H1 (cell line): ENCODE data around the gene SPATA21. TPM values are rescaled to one million over a fixed set of nuclear protein-coding genes. Genes with fewer than 3 reads are reported as not detected.

Experiments used
- CTCF ChIA-PET: fragments of 300-600 bp; sonication (Branson Sonifier 250); formaldehyde crosslinking; loops from one replicate; lab custom pipeline; 2021; ENCODE audit not compliant: partially characterized antibody; lab: Charles Lee
- POLR2A ChIA-PET: fragments of 300-600 bp; sonication (Branson Sonifier 250); formaldehyde crosslinking; loops from one replicate; lab custom pipeline; 2021; ENCODE audit warnings: inconsistent platforms; ENCODE audit not compliant: partially characterized antibody; lab: Charles Lee
- DNase-seq, 2 experiments: peaks; one replicate each; pipeline versions ENCODE4 v3.0.0 to v3.0.0-alpha.2; 2010 to 2022; ENCODE audit warnings: low spot score in 2 of 2, low read depth in 1 of 2, mixed read lengths in 1 of 2
- FAIRE-seq: peaks from 2 replicates; lab custom pipeline; 2011; peaks lifted over from hg19 to GRCh38; lab: Jason Lieb, UNC
- H2AFZ ChIP-seq: 2 replicates; pipeline ENCODE4 v1.8.1; 2012; ENCODE audit warnings: low read length, inconsistent platforms
- H2AK5ac ChIP-seq: 2 replicates; pipeline ENCODE4 v1.6.1; 2013; ENCODE audit warnings: low read depth, low read length
- H2BK120ac ChIP-seq: replicated peaks from 2 replicates; pipeline ENCODE3; 2013; ENCODE audit warnings: low read depth, low read length, inconsistent platforms
- H2BK12ac ChIP-seq: 2 replicates; pipeline ENCODE4 v1.6.1; 2013; ENCODE audit warnings: low read depth, low read length
- H2BK15ac ChIP-seq: 2 replicates; pipeline ENCODE4 v1.6.1; 2013; ENCODE audit warnings: low read length
- H2BK20ac ChIP-seq: 2 replicates; pipeline ENCODE4 v1.6.1; 2013; ENCODE audit warnings: low read length
- H2BK5ac ChIP-seq: 2 replicates; pipeline ENCODE4 v1.6.1; 2013; ENCODE audit warnings: low read depth, low read length
- H3K14ac ChIP-seq: 2 replicates; pipeline ENCODE4 v1.6.1; 2013; ENCODE audit warnings: inconsistent platforms; ENCODE audit not compliant: insufficient read length
- H3K18ac ChIP-seq: 2 replicates; pipeline ENCODE4 v1.6.1; 2013; ENCODE audit warnings: low read length; ENCODE audit errors: extremely low read depth
- H3K23ac ChIP-seq: 2 replicates; pipeline ENCODE4 v1.6.1; 2013; ENCODE audit warnings: inconsistent platforms; ENCODE audit not compliant: insufficient read length
- H3K23me2 ChIP-seq: 2 replicates; pipeline ENCODE4 v1.6.1; 2013; ENCODE audit warnings: low read depth, low read length
- H3K27ac ChIP-seq: 2 replicates; pipeline ENCODE4 v1.6.1; 2011; ENCODE audit warnings: low read depth, low read length, inconsistent platforms
- H3K27me3 ChIP-seq, 4 experiments: replicated peaks in 1 of 4; 1 replicate in 1 of 4; 2 replicates in 3 of 4; pipeline versions ENCODE4 v1.6.1 to v1.8.1; 2011 to 2013; ENCODE audit warnings: low read length in 3 of 4, mild to moderate bottlenecking in 3 of 4, inconsistent platforms in 2 of 4, mixed read lengths in 2 of 4, moderate library complexity in 1 of 4; ENCODE audit not compliant: control insufficient read depth in 3 of 4, insufficient read depth in 3 of 4; ENCODE audit errors: extremely low read depth in 1 of 4
- H3K36me3 ChIP-seq, 4 experiments: 2 replicates each; pipeline versions ENCODE4 v1.6.1 to v1.8.1; 2011 to 2013; ENCODE audit warnings: mild to moderate bottlenecking in 4 of 4, low read length in 3 of 4, moderate library complexity in 2 of 4, control low read depth in 1 of 4, inconsistent platforms in 1 of 4; ENCODE audit not compliant: insufficient read depth in 4 of 4, control insufficient read depth in 2 of 4
- H3K4ac ChIP-seq: replicated peaks from 2 replicates; pipeline ENCODE3; 2013; ENCODE audit warnings: low read length, low read depth, mixed read lengths, inconsistent platforms; ENCODE audit not compliant: insufficient read length
- H3K4me1 ChIP-seq, 4 experiments: replicated peaks in 1 of 4; 1 replicate in 1 of 4; 2 replicates in 3 of 4; pipeline versions ENCODE4 v1.6.1 to v1.8.1; 2011 to 2013; ENCODE audit warnings: low read length in 3 of 4, inconsistent platforms in 2 of 4, mixed read lengths in 1 of 4; ENCODE audit not compliant: insufficient read depth in 4 of 4, control insufficient read depth in 3 of 4
- H3K4me2 ChIP-seq, 2 experiments: 2 replicates each; pipeline versions ENCODE4 v1.6.1 to v1.8.1; 2011 to 2013; ENCODE audit warnings: low read depth in 2 of 2, low read length in 2 of 2, control low read depth in 1 of 2, inconsistent platforms in 1 of 2, mild to moderate bottlenecking in 1 of 2; ENCODE audit not compliant: insufficient read depth in 1 of 2
- H3K4me3 ChIP-seq, 4 experiments: fragments of 200-600, 300-600 bp in 1 of 4; sonication (generic), shearing (Covaris generic), sonication (Bioruptor Twin) in 1 of 4; 2 replicates each; pipeline versions ENCODE4 v1.5.1 to v1.8.1; 2011 to 2016; ENCODE audit warnings: low read length in 4 of 4, low read depth in 3 of 4, control low read depth in 2 of 4, inconsistent platforms in 2 of 4, mild to moderate bottlenecking in 2 of 4, mixed read lengths in 1 of 4, moderate library complexity in 1 of 4; ENCODE audit not compliant: insufficient read depth in 2 of 4; ENCODE audit errors: extremely low read depth in 1 of 4
- H3K56ac ChIP-seq: replicated peaks from 2 replicates; pipeline ENCODE3; 2013; ENCODE audit warnings: low read depth, mild to moderate bottlenecking, mixed read lengths, low read length, inconsistent platforms; ENCODE audit not compliant: insufficient read length
- H3K79me1 ChIP-seq: 2 replicates; pipeline ENCODE4 v1.6.1; 2013; ENCODE audit warnings: low read depth, low read length, control low read depth
- H3K79me2 ChIP-seq, 2 experiments: 2 replicates each; pipeline versions ENCODE4 v1.6.1 to v1.8.1; 2012 to 2013; ENCODE audit warnings: low read length in 2 of 2, mild to moderate bottlenecking in 2 of 2, inconsistent platforms in 1 of 2; ENCODE audit not compliant: insufficient read depth in 2 of 2, control insufficient read depth in 1 of 2
- H3K9ac ChIP-seq, 4 experiments: replicated peaks in 1 of 4; 1 replicate in 1 of 4; 2 replicates in 3 of 4; pipeline versions ENCODE4 v1.6.1 to v1.8.1; 2011 to 2013; ENCODE audit warnings: low read depth in 3 of 4, low read length in 3 of 4, control low read depth in 2 of 4, mild to moderate bottlenecking in 2 of 4, moderate library complexity in 2 of 4, inconsistent platforms in 1 of 4; ENCODE audit errors: extremely low read depth in 1 of 4
- H3K9me3 ChIP-seq, 2 experiments: 2 replicates each; pipeline versions ENCODE4 v1.6.1 to v1.8.1; 2012 to 2013; ENCODE audit warnings: mild to moderate bottlenecking in 2 of 2, moderate library complexity in 2 of 2, control low read depth in 1 of 2, inconsistent platforms in 1 of 2, low read depth in 1 of 2, low read length in 1 of 2, mixed read lengths in 1 of 2; ENCODE audit not compliant: insufficient read depth in 2 of 2
- H4K20me1 ChIP-seq, 2 experiments: replicated peaks in 1 of 2; 2 replicates each; pipeline versions ENCODE3 to v1.8.1; 2011 to 2013; ENCODE audit warnings: inconsistent platforms in 2 of 2, low read length in 2 of 2, mild to moderate bottlenecking in 1 of 2; ENCODE audit not compliant: insufficient read depth in 2 of 2, control insufficient read depth in 1 of 2
- H4K5ac ChIP-seq: 2 replicates; pipeline ENCODE4 v1.6.1; 2013; ENCODE audit warnings: low read length, low read depth, mixed read lengths, inconsistent platforms; ENCODE audit not compliant: insufficient read length
- H4K8ac ChIP-seq: 2 replicates; pipeline ENCODE4 v1.8.0; 2013; ENCODE audit warnings: mild to moderate bottlenecking, moderate library complexity, low read length, inconsistent platforms; ENCODE audit not compliant: insufficient read depth; ENCODE audit errors: extremely low read depth
- H4K91ac ChIP-seq: replicated peaks from 2 replicates; pipeline ENCODE3; 2013; ENCODE audit warnings: low read length, mixed read lengths, inconsistent platforms; ENCODE audit not compliant: insufficient read length
- BACH1 ChIP-seq: IDR thresholded peaks from 2 replicates; pipeline ENCODE4 v1.6.1; 2012; ENCODE audit warnings: low read length, improper control_type of control experiment
- BCL11A ChIP-seq, 2 experiments: IDR thresholded peaks; one replicate each; pipeline ENCODE4 v1.6.1; 2011; ENCODE audit warnings: low read depth in 2 of 2, low read length in 2 of 2, mild to moderate bottlenecking in 2 of 2
- CBX8 ChIP-seq: fragments of 300-800, 300-1000 bp; sonication (generic); IDR thresholded peaks from 2 replicates; pipeline ENCODE4 v1.7.1; 2016; ENCODE audit warnings: low read depth, low read length, borderline replicate concordance
- CTCF ChIP-seq, 3 experiments: IDR thresholded peaks; 1 replicate in 2 of 3; 2 replicates in 1 of 3; pipeline versions ENCODE4 v1.5.1 to v1.6.1; 2011; ENCODE audit warnings: low read length in 3 of 3, mild to moderate bottlenecking in 3 of 3, inconsistent platforms in 2 of 3, low read depth in 1 of 3, moderate library complexity in 1 of 3; ENCODE audit not compliant: insufficient read depth in 1 of 3; ENCODE audit errors: control extremely low read depth in 1 of 3
- E2F6 ChIP-seq: IDR thresholded peaks from 2 replicates; pipeline ENCODE4 v1.6.1; 2012; ENCODE audit warnings: inconsistent platforms
- JUND ChIP-seq: IDR thresholded peaks from 2 replicates; pipeline ENCODE4 v1.6.1; 2011; ENCODE audit warnings: mild to moderate bottlenecking, improper control_type of control experiment, low read length
- PHF8 ChIP-seq: fragments of 200-600 bp; sonication (generic); conservative IDR thresholded peaks from 2 replicates; pipeline ENCODE4 v1.7.1; 2012; ENCODE audit warnings: low read depth, mild to moderate bottlenecking, inconsistent platforms, low read length, moderate library complexity
- POLR2A ChIP-seq, 2 experiments: IDR thresholded peaks; 1 replicate in 1 of 2; 2 replicates in 1 of 2; pipeline ENCODE4 v1.6.1; 2011; ENCODE audit warnings: low read depth in 2 of 2, low read length in 2 of 2, mild to moderate bottlenecking in 2 of 2; ENCODE audit errors: control extremely low read depth in 1 of 2
- POLR2AphosphoS5 ChIP-seq: IDR thresholded peaks from 2 replicates; pipeline ENCODE4 v1.6.1; 2011; ENCODE audit warnings: low read depth, low read length
- SIRT6 ChIP-seq: IDR thresholded peaks from one replicate; pipeline ENCODE4 v1.7.1; 2012; ENCODE audit warnings: low read length, inconsistent platforms
- SRF ChIP-seq: IDR thresholded peaks from 2 replicates; pipeline ENCODE4 v1.6.1; 2011; ENCODE audit warnings: mild to moderate bottlenecking, low read depth, low read length, moderate library complexity
- TAF7 ChIP-seq: optimal IDR thresholded peaks from 2 replicates; pipeline ENCODE3; 2011; ENCODE audit warnings: low read depth, mild to moderate bottlenecking, inconsistent platforms, low read length, moderate library complexity, borderline replicate concordance
- WGBS, 2 experiments: shearing (Covaris generic) in 1 of 2; methylation state at CpG; one replicate each; pipeline versions ENCODE4 v1.1.6 to v1.1.7; 2013 to 2015; ENCODE audit warnings: low lambda C conversion rate in 2 of 2, mixed read lengths in 2 of 2, inconsistent platforms in 1 of 2, low coverage in 1 of 2, missing lambda C conversion rate in 1 of 2; ENCODE audit not compliant: insufficient replicate concordance in 2 of 2, insufficient coverage in 1 of 2, insufficient read length in 1 of 2; ENCODE audit errors: extremely low coverage in 1 of 2, missing lambda C conversion rate in 1 of 2; 5-methylcytosine and 5-hydroxymethylcytosine counted together
- polyA plus RNA-seq, 7 experiments: library from polyadenylated mRNA; depleted of rRNA in 3 of 7; stranded (reverse) in 5 of 7; unstranded in 2 of 7; fragments of >200 nt in 5 of 7; fragments of 200-250 nt in 2 of 7; gene quantifications; 1 replicate in 5 of 7; 2 replicates in 1 of 7; 4 replicates in 1 of 7; pipeline versions ENCODE4 v1.2.1 to v1.2.3, GENCODE V29; 2011 to 2013; ENCODE audit warnings: missing spikeins in 2 of 7, mixed read lengths in 2 of 7
- total RNA-seq: library from RNA; stranded (reverse); fragmentation: NEBNext Ultra II Directional; extraction: Animal tissue kit (Norgen Biotek cat#: 25700); gene quantifications from 2 replicates; pipeline ENCODE4 v1.2.1, GENCODE V29; 2021

The SPATA21 gene
- total and polyA plus RNA-seq, 2 of the 8 experiments (the other 6 are each of a cell fraction or from before 2014, with no cell fraction given): not detected

- Histone ChIP-seq H3K27me3 (0 out of 7 replicates have a peak, but pooled peaks cover 0 to 2% (median 0%) of the 10 kb centered on the region in 4 experiments), H3K4ac (no peak overlapping the region), H3K56ac (no peak overlapping the region), H4K8ac (no peak overlapping the region), H3K23me2 (no peaks in the 10 kb centered on the region), H3K4me3 (no peak overlapping the region), H2BK5ac (no peak overlapping the region), H2BK12ac (no peak overlapping the region), H2AK5ac (no peak overlapping the region), H3K23ac (no peak overlapping the region), H3K9me3 (no peaks in the 10 kb centered on the region), H4K5ac (no peak overlapping the region), H3K9ac (no peak overlapping the region), H3K4me2 (no peak overlapping the region), H4K20me1 (no peaks in the 10 kb centered on the region), H2BK120ac (no peak overlapping the region), H2BK15ac (0 out of 2 replicates have a peak overlapping the region, but pooled peaks have one; percentile 61), H2BK20ac (no peak overlapping the region), H4K91ac (no peak overlapping the region), H3K36me3 (no peaks in the 10 kb centered on the region), H2AFZ (no peak overlapping the region), H3K79me2 (no peaks in the 10 kb centered on the region), H3K14ac (no peak overlapping the region), H3K27ac (no peak overlapping the region), H3K18ac (no peak overlapping the region), H3K79me1 (no peaks in the 10 kb centered on the region), H3K4me1 (no peaks in the 10 kb centered on the region)
- POLR2A ChIA-PET: no interaction called here
- WGBS, 2 experiments: 91% methylated on average over 7 of the region's 7 CpGs; no CpG with 5 or more reads in 1 of the 2 experiments
- FAIRE-seq (no peak), DNase-seq (no peak)
- CTCF ChIA-PET: interaction anchor here (0.7 to 1.0 kb wide), 2 partner anchors 11 to 41 kb away, joined by 3 to 4 read pairs; no protein-coding TSS in a partner anchor
- TF ChIP-seq BCL11A (IDR thresholded peaks at IDR 0.05; ENCODE audit: low read depth in 2 of 2, low read length in 2 of 2) (no peak), POLR2A (IDR thresholded peaks at IDR 0.05; ENCODE audit: control extremely low read depth in 1 of 2, low read depth in 2 of 2, low read length in 2 of 2) (no peak), TAF7 (no peak), CBX8 (no peak), SIRT6 (no peak), E2F6 (no peak), POLR2AphosphoS5 (no peak), PHF8 (no peak), SRF (no peak), CTCF (IDR thresholded peaks at IDR 0.05; ENCODE audit: control extremely low read depth in 1 of 3, insufficient read depth in 1 of 3, low read depth in 1 of 3, low read length in 3 of 3) (no peak), BACH1 (no peak), JUND (no peak)
Measured at GRCh38 chr1:16422041-16422440, 15.2 kb downstream of the SPATA21 start.
